Panc1 (cell line): Measurements from ENCODE around the gene BNC1.

ENCODE experiments used
- CTCF ChIP-seq: fragments of 450-650 bp; IDR thresholded peaks from 2 replicates; pipeline ENCODE4 v1.5.1; 2017; ENCODE audit warnings: mild to moderate bottlenecking
- POLR2AphosphoS5 ChIP-seq: IDR thresholded peaks from 2 replicates; pipeline ENCODE4 v1.6.1; 2012; ENCODE audit warnings: mild to moderate bottlenecking, low read depth, low read length, moderate library complexity
- REST ChIP-seq, 2 experiments: IDR thresholded peaks; 2 replicates each; pipeline ENCODE4 v1.6.1; 2011 to 2012; ENCODE audit warnings: low read depth in 2 of 2, control low read depth in 1 of 2, low read length in 1 of 2, mild to moderate bottlenecking in 1 of 2, moderate library complexity in 1 of 2; ENCODE audit not compliant: insufficient read depth in 1 of 2

GRCh38 chr15:83308671-83309070 lies 24.2 kb upstream of the BNC1 start:
- TF ChIP-seq POLR2AphosphoS5 = no peak
- no peak for TF ChIP-seq CTCF
- TF ChIP-seq REST (IDR thresholded peaks at IDR 0.05; ENCODE audit: insufficient read depth in 1 of 2, low read depth in 2 of 2, low read length in 1 of 2) = no peak
